ENCODE results near the gene ZNF800.

Gene ZNF800

GRCh38 chr7:127365164-127365956 is 27.1 kb downstream of the ZNF800 start:
- H3K4me3 ChIP-seq = no peak overlapping the region
- H3K27ac ChIP-seq = no peak overlapping the region
- TF ChIP-seq, protein P1, sequence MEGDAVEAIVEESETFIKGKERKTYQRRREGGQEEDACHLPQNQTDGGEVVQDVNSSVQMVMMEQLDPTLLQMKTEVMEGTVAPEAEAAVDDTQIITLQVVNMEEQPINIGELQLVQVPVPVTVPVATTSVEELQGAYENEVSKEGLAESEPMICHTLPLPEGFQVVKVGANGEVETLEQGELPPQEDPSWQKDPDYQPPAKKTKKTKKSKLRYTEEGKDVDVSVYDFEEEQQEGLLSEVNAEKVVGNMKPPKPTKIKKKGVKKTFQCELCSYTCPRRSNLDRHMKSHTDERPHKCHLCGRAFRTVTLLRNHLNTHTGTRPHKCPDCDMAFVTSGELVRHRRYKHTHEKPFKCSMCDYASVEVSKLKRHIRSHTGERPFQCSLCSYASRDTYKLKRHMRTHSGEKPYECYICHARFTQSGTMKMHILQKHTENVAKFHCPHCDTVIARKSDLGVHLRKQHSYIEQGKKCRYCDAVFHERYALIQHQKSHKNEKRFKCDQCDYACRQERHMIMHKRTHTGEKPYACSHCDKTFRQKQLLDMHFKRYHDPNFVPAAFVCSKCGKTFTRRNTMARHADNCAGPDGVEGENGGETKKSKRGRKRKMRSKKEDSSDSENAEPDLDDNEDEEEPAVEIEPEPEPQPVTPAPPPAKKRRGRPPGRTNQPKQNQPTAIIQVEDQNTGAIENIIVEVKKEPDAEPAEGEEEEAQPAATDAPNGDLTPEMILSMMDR (IDR thresholded peaks at IDR 0.05) = no peak
- no peak for DNase-seq (ENCODE audit: low spot score)

- no peak for DNase-seq (ENCODE audit: low spot score)
- Histone ChIP-seq H3K4me3 (no peak overlapping the region), H3K27ac (no peak overlapping the region)
- TF ChIP-seq, protein P1 (IDR thresholded peaks at IDR 0.05) = no peak
Observed at GRCh38 chr7:127362364-127363027, 30.0 kb downstream of the ZNF800 start.

GRCh38 chr7:127361736-127362135 is 30.8 kb downstream of the ZNF800 start:
- no peak for DNase-seq (ENCODE audit: low spot score)
- Histone ChIP-seq H3K4me3 (no peak overlapping the region), H3K27ac (no peak overlapping the region)
- TF ChIP-seq, protein P1 (IDR thresholded peaks at IDR 0.05) = no peak

- TF ChIP-seq, protein P1 (IDR thresholded peaks at IDR 0.05) = no peak
- no peak for DNase-seq (ENCODE audit: low spot score)
- Histone ChIP-seq H3K4me3 (no peak overlapping the region), H3K27ac (no peak overlapping the region)
Observed at GRCh38 chr7:127359011-127359410, 33.5 kb downstream of the ZNF800 start.

DNA sequence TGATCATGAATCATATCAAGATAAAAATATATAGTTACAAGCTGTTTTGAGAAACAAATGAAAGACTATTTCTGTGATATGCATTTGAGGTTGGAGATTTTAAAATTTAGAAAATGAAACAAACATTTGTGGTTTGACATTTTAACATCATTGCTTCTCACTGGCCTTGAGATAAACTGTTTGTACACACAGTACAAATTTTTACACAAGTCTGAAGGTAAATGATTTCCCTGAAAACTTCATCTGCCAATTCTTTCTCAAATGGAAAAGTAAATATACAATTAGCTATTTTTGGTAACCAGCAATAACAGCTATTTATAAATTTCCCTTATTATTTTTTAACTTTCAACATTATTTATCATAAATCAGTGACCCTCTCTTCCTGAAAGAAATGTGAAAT is 38.6 kb downstream of the ZNF800 start:
- Histone ChIP-seq H3K27ac (no peak overlapping the region), H3K4me3 (no peak overlapping the region)
- TF ChIP-seq, protein P1 (IDR thresholded peaks at IDR 0.05) = no peak
- DNase-seq (ENCODE audit: low spot score) = no peak

DNA sequence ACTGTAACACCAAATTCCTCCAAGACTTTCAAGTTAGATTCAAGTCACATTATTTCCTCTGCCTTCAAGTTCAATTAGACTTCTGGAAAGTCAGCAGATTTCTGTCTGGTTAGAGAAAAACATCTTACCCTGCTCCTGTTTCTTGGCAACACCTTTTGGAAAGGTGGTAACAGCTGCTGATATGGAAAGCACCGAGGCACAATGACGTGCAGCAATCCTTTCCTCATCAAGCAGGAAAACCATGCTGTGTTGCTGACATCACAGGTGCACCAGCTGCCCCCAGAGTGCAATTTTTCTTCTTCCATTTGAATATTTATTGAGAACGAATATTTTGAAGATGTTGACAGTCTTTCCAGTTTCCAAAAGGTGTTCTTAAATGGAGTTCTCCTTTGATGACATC is 41.9 kb downstream of the ZNF800 start:
- DNase-seq (ENCODE audit: low spot score) = no peak
- H3K27ac ChIP-seq = no peak overlapping the region
- H3K4me3 ChIP-seq = no peak overlapping the region
- TF ChIP-seq, protein P1 (IDR thresholded peaks at IDR 0.05) = no peak

DNA sequence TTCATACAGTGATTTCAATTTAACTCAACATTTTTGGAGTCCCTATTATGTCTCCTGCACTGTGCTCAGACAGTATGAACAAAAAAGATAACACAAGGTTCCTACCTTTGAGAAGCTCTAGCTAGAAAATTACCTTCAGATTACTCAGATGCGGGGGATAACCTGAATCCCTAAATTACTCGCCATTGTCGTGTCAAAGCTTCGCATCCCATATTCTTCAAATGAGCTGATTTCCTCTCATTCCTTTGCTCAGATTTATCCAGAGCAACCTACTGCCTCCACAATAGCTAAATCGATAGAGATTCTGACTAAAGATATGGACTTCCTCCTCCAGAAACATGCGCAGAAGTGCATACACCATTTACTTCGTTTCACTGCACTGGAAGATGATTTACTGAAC is 42.6 kb downstream of the ZNF800 start:
- TF ChIP-seq, protein P1 (IDR thresholded peaks at IDR 0.05) = no peak
- DNase-seq (ENCODE audit: low spot score) = no peak
- Histone ChIP-seq H3K27ac (no peak overlapping the region), H3K4me3 (no peak overlapping the region)

All from coronary artery (tissue), 2 donors.